ENCODE results near the gene EHD4.

EHD4 gene

DNA sequence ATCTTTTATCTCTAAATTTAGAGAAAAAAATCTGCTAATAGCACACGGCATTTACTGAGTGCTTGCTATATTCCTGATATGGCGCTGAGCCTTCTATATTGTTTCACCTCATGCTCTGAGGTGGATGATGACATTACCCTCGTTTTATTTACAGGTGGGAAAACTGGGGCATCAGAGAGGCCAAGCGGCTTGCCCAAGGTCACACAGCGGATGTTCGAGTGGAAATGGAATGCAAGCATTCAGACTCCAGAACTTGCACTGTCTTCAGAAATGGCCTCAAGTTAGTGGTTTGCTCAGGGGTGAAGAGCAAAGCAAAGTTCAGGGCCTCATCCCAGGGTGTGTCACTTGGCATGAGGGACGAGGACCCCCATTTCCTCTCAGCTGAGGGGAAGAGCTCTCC lies 17.3 kb downstream of the EHD4 start:
- Histone ChIP-seq H3K79me2 (ENCODE audit: low read length) (peaks cover 44% of the 10 kb centered on the region), H3K9me3 (replicated peaks; ENCODE audit: insufficient read depth, low read length) (no peaks in the 10 kb centered on the region), H4K20me1 (ENCODE audit: insufficient read depth, low read length) (no peaks in the 10 kb centered on the region), H3K27ac (ENCODE audit: low read length) (no peak overlapping the region), H2AFZ (ENCODE audit: low read length) (no peak overlapping the region), H3K27me3 (replicated peaks; ENCODE audit: insufficient read depth, low read length) (no peaks in the 10 kb centered on the region), H3K36me3 (replicated peaks; ENCODE audit: insufficient read depth, low read length) (no peaks in the 10 kb centered on the region), H3K4me2 (ENCODE audit: low read depth, low read length) (no peak overlapping the region), H3K4me3 (ENCODE audit: low read length) (no peak overlapping the region), H3K9me2 (replicated peaks; ENCODE audit: insufficient read depth, low read length) (no peaks in the 10 kb centered on the region), H3K9ac (ENCODE audit: low read length) (no peak overlapping the region), H3F3A (ENCODE audit: insufficient read depth, low read length) (no peaks in the 10 kb centered on the region), H3K4me1 (ENCODE audit: low read length) (no peaks in the 10 kb centered on the region)
- DNase-seq: no peak
- no peak for TF ChIP-seq EZH2 (optimal IDR thresholded peaks at IDR 0.05; ENCODE audit: low read depth, low read length)
- no peak for TF ChIP-seq EZH2phosphoT487 (IDR thresholded peaks at IDR 0.05; ENCODE audit: low read length)
- TF ChIP-seq CTCF (IDR thresholded peaks at IDR 0.05; ENCODE audit: low read length): no peak

DNA sequence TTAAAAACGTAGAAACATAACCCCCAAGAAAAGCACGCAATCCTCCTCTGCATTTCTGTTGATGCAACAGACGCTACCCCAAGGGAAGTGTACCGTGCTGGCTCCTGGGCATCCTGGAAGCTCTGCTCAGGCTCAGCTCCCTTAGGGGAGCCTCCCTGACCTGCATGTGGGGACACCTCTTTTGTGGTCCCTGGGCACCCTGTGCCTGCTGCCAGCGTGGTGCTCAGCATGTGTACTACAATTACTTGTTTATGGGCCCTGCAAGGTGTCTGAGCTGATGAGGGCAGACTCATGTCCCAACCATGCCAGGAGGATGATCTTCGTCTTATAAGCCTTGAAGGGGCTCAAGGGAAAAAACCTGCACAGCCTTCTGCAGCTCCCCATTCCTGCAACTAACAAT lies 18.3 kb downstream of the EHD4 start:
- Histone ChIP-seq H3K27ac (ENCODE audit: low read length) (no peak overlapping the region), H3K4me3 (ENCODE audit: low read length) (no peak overlapping the region), H3K27me3 (replicated peaks; ENCODE audit: insufficient read depth, low read length) (no peaks in the 10 kb centered on the region), H3K4me1 (ENCODE audit: low read length) (no peaks in the 10 kb centered on the region), H2AFZ (ENCODE audit: low read length) (no peak overlapping the region), H3K9me3 (replicated peaks; ENCODE audit: insufficient read depth, low read length) (no peaks in the 10 kb centered on the region), H3K9ac (ENCODE audit: low read length) (no peak overlapping the region), H3F3A (ENCODE audit: insufficient read depth, low read length) (no peaks in the 10 kb centered on the region), H4K20me1 (ENCODE audit: insufficient read depth, low read length) (no peaks in the 10 kb centered on the region), H3K79me2 (ENCODE audit: low read length) (peaks cover 41% of the 10 kb centered on the region), H3K9me2 (replicated peaks; ENCODE audit: insufficient read depth, low read length) (no peaks in the 10 kb centered on the region), H3K36me3 (replicated peaks; ENCODE audit: insufficient read depth, low read length) (no peaks in the 10 kb centered on the region), H3K4me2 (ENCODE audit: low read depth, low read length) (no peak overlapping the region)
- TF ChIP-seq CTCF (IDR thresholded peaks at IDR 0.05; ENCODE audit: low read length) (no peak), EZH2 (optimal IDR thresholded peaks at IDR 0.05; ENCODE audit: low read depth, low read length) (no peak), EZH2phosphoT487 (IDR thresholded peaks at IDR 0.05; ENCODE audit: low read length) (no peak)
- DNase-seq: no peak

DNA sequence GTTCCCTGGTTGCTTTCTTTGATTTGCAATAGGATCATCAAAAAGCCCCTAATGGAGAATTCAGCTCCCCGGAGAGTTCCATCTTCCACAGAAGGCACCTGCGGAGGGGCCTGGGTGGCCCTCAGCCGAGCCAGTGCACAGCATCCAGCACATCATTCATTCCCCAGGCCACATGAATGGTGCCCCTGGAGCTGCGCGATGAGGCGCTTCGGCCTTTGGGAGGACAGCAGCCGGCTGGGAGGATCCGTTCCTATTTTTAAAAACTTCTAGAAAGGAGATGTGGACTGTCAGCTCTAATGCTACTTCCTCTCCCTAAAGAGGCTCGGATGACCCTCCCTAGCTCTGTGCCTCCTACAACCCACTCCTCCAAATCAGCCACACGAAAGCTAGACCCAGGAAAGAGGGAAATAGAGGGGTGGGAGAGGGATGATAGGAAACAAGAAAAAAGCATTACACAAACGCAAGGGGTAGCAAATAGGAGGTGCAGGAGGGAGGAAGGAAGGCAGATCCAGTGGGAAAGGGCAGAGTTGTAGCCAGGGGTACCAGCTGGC lies 20.3 kb downstream of the EHD4 start:
- Histone ChIP-seq H3K27me3 (replicated peaks; ENCODE audit: insufficient read depth, low read length) (no peaks in the 10 kb centered on the region), H3K9me2 (replicated peaks; ENCODE audit: insufficient read depth, low read length) (no peaks in the 10 kb centered on the region), H3K4me2 (ENCODE audit: low read depth, low read length) (no peak overlapping the region), H3K9ac (ENCODE audit: low read length) (no peak overlapping the region), H3K36me3 (replicated peaks; ENCODE audit: insufficient read depth, low read length) (no peaks in the 10 kb centered on the region), H3F3A (ENCODE audit: insufficient read depth, low read length) (no peaks in the 10 kb centered on the region), H2AFZ (ENCODE audit: low read length) (no peak overlapping the region), H3K79me2 (ENCODE audit: low read length) (peaks cover 26% of the 10 kb centered on the region), H3K4me1 (ENCODE audit: low read length) (no peaks in the 10 kb centered on the region), H3K9me3 (replicated peaks; ENCODE audit: insufficient read depth, low read length) (no peaks in the 10 kb centered on the region), H3K27ac (ENCODE audit: low read length) (no peak overlapping the region), H3K4me3 (ENCODE audit: low read length) (no peak overlapping the region), H4K20me1 (ENCODE audit: insufficient read depth, low read length) (no peaks in the 10 kb centered on the region)
- TF ChIP-seq EZH2 (optimal IDR thresholded peaks at IDR 0.05; ENCODE audit: low read depth, low read length) (no peak), EZH2phosphoT487 (IDR thresholded peaks at IDR 0.05; ENCODE audit: low read length) (no peak), CTCF (IDR thresholded peaks at IDR 0.05; ENCODE audit: low read length) (no peak)
- DNase-seq: no peak

Measured in MM.1S (cell line).